NCI-H748 treated with DMSO at 0.1 percent for 48 hours (cell line): ENCODE data around the gene SLC1A2.

Source experiments
- DNase-seq: peaks from one replicate; lab custom pipeline; 2025; lab: John Stamatoyannopoulos, UW

Gene SLC1A2

GRCh38 chr11:35302398-35302797, 117.0 kb downstream of the SLC1A2 start:
- no peak for DNase-seq

- no peak for DNase-seq
Observed at GRCh38 chr11:35298369-35298768, 121.0 kb downstream of the SLC1A2 start.

GRCh38 chr11:35295751-35296150, 123.6 kb downstream of the SLC1A2 start:
- no peak for DNase-seq

GRCh38 chr11:35293699-35294098, 125.7 kb downstream of the SLC1A2 start:
- no peak for DNase-seq

GRCh38 chr11:35293035-35293434, 126.3 kb downstream of the SLC1A2 start:
- no peak for DNase-seq

GRCh38 chr11:35292279-35292678, 127.1 kb downstream of the SLC1A2 start:
- DNase-seq = peak; percentile 82

- DNase-seq = no peak
Observed at GRCh38 chr11:35290876-35291275, 128.5 kb downstream of the SLC1A2 start.

GRCh38 chr11:35289821-35290220, 129.5 kb downstream of the SLC1A2 start:
- no peak for DNase-seq

- DNase-seq = no peak
Observed at GRCh38 chr11:35288817-35289541, 130.4 kb downstream of the SLC1A2 start.

GRCh38 chr11:35288309-35288708, 131.0 kb downstream of the SLC1A2 start:
- DNase-seq = no peak

GRCh38 chr11:35287344-35287890, 131.9 kb downstream of the SLC1A2 start:
- no peak for DNase-seq

GRCh38 chr11:35286126-35286525, 133.2 kb downstream of the SLC1A2 start:
- DNase-seq = no peak

- DNase-seq = no peak
Observed at GRCh38 chr11:35285471-35285870, 133.9 kb downstream of the SLC1A2 start.

- DNase-seq = no peak
Observed at GRCh38 chr11:35282221-35282882, 137.0 kb downstream of the SLC1A2 start.

GRCh38 chr11:35281169-35281688, 138.1 kb downstream of the SLC1A2 start:
- DNase-seq = no peak

GRCh38 chr11:35280727-35281126, 138.6 kb downstream of the SLC1A2 start:
- no peak for DNase-seq

GRCh38 chr11:35277827-35278226, 141.5 kb downstream of the SLC1A2 start:
- DNase-seq = no peak

GRCh38 chr11:35276396-35277145, 142.8 kb downstream of the SLC1A2 start:
- DNase-seq = no peak

GRCh38 chr11:35275786-35276170, 143.6 kb downstream of the SLC1A2 start:
- DNase-seq = no peak

- peak; percentile 13 for DNase-seq
Observed at GRCh38 chr11:35274909-35275785, 144.2 kb downstream of the SLC1A2 start.

GRCh38 chr11:35272391-35272902, 146.9 kb downstream of the SLC1A2 start:
- no peak for DNase-seq
